CD4-positive, alpha-beta T cell treated with Interleukin-1 beta for 1 hour (primary cell): Measurements from ENCODE around the gene NONO.
"Not testable (repeated sequence)": the region's sequence is repeated elsewhere in the genome, so short reads cannot be mapped to it uniquely, and the experiment has no call there.

ENCODE experiments used
- DNase-seq, 2 donors: peaks; one replicate each; pipeline ENCODE4 v3.0.0-alpha.2; 2020 to 2022

The NONO gene

DNA sequence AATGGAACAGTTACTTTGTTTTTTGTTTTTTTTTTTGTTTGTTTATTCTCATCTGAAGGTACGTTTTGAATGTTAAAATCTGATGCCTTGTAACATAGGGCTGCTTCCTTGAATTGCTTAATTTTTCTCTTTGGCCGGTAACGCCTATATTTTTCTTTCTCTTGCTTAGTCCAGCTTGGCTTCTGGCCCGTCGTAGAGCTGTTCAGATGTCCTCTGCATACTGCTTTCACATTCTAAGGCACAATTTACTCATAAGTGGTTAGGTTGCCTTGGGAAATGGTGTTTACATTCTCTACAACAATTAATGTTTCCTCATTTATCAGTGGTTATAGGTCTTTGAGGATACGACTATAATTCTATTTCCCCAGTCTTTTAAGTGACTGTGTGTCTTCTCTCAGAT lies 7.9 kb downstream of the NONO start:
- no peak for DNase-seq

- no peak for DNase-seq
Measured at GRCh38 chrX:71292669-71293365, 9.4 kb downstream of the NONO start.

GRCh38 chrX:71296806-71297205 lies 13.4 kb downstream of the NONO start:
- no peak for DNase-seq

DNA sequence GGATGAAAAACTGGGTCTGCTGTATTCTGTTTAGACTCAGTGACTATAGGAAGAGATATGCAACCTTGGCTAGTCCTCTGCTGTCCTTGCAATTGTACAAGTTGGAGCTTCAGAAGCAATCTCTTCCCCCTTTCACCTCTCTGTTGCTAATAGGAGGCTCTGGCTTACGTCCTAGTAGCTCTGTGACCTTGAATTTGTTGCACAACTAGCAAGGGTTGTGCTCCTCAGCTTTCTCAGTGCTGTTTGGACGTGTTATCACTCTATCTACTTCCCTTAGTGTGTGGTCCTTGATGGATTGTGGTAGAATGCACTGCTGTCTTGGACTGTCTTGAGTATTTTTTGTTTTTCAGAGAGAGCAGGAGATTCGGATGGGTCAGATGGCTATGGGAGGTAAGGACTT lies 14.7 kb downstream of the NONO start:
- no peak for DNase-seq

- DNase-seq = not testable (repeated sequence)
Measured at GRCh38 chrX:71300064-71300463, 16.6 kb downstream of the NONO start.

DNA sequence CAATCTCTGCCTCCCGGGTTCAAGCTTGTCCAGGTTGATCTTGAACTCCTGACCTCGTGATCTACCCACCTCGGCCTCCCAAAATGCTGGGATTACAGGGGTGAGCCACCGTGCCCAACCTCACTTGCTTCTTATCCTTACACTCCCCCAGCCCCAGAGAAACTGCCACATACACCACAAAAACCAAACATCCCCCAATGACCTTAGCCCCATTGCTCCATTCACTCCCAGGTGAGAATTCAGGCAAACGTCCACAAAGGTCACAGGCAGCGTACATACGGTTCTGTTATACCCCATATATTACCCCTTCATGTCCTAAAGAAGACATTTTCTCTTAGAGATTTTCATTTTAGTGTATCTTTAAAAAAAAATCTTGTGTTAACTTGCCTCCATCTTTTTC lies 17.1 kb downstream of the NONO start:
- DNase-seq = not testable (repeated sequence)

DNA sequence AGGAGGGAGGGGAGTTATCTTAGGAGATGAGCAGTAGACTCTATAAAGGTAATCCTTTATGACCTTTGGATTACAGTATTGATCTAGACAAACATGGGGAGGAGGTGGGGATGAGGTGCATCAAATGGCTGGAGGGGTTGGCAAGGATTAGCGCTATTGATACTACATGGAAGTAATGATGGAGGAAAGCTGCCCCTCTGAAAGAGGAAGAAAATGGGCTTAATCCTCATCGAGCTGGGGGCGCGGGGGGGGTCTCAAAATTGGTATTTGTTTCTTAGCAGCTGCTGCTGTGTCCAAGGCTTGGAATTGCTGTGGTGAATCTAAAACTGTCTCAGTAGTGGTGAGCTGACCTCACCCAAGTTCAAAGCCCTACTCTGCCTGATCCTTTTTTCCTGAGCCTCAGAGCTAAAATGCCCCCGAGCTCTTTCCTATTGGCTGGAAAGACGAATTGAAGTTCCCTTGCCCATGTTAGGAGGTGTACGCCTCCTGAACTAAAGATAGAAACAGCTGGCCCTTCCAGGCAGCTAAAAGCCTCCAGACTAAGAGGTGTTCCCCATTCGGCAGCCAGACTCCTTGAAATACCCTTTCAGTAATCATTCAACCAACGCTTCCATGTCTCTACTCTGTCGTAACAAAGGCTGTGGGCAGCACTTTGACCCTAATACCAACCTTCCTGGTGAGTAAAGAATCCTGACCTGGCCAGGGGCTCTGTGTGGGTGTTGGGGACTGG lies 17.9 kb downstream of the NONO start, which contains the start of gene ITGB1BP2:
Gene ITGB1BP2, plus strand, starts transcription at position 556 of the 730 bp plus-strand sequence. Its CDS starts 57 bp downstream, at position 613.
- no peak for DNase-seq

- DNase-seq = no peak
Measured at GRCh38 chrX:71302461-71303213, 19.2 kb downstream of the NONO start.

DNA sequence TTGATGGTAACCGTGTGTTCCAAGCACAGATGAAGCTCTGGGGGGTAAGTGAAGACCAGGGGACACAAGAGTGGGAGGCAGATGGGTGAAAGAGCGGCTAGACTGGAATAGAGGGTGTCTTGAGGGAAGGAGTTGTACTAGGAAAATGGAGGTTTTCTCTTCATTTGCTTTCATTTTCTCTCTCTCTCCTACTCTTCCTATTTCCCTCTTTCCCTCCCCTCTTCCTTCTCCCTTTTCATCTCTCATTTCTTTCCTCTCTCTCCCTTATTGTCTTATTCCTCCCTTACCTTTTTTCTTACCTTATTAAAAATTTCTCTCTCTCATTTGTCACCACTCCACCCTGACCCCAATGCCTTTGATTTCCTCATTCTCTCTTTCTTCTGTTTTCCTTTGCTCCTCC lies 21.1 kb downstream of the NONO start:
- DNase-seq = no peak

GRCh38 chrX:71315917-71316316 lies 32.5 kb downstream of the NONO start:
- DNase-seq = no peak

DNA sequence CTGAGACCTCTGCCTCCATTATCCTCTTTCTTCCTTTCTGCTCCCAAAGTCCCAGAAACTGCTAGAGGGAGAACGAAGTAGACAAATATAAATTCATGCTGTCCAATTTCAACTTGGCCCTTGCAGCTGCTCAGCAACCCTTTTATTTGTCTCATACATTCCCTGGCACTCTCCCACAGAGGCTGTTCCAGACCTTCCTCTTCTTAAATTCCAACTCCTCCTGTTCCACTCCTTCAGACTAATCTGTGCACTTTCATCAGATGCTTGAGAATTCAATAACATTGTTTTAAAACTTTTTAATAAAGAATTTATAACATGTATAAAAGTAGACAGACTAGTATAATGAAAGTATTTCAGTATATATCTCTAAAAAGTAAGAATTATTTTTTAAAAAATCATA lies 33.5 kb downstream of the NONO start:
- not testable (repeated sequence) for DNase-seq

- DNase-seq = no peak
Measured at GRCh38 chrX:71320126-71320525, 36.7 kb downstream of the NONO start.

- DNase-seq = no peak
Measured at GRCh38 chrX:71321731-71322130, 38.3 kb downstream of the NONO start.

DNA sequence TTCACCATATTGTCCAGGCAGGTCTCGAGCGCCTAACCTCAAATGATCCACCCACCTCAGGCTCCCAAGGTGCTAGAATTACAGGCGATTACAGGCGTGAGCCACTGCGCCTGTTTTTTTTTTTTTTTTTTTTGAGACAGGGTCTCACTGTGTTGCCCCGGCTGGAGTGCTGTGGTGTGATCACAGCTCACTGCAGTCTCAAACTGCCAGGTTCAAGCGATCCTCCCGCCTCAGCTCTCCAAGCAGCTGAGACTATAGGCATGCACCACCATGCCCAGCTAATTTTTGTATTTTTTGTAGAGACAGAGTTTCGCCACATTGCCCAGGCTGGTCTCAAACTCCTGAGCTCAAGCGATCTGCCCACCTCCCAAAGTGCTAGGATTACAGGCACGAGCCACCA lies 41.0 kb downstream of the NONO start:
- DNase-seq = not testable (repeated sequence)

DNA sequence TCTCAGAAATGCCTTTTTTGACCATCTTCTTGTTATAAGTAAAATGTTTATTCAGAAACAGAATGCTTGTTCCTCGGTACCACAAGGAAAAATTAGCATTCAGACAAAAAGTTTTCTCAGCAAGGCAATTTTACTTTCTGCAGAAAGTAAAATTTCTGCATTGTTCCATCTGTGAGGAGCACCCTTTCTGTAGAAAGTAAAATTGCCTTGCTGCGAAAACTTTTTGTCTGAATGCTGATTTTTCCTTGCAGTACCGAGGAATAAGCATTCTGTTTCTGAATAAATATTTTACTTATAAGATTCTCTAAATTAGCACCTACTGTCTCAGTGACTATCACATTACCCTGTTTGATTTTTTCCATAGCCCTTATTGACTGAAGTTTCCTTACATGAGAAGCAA lies 43.0 kb downstream of the NONO start:
- no peak for DNase-seq

GRCh38 chrX:71349151-71349665 lies 65.8 kb downstream of the NONO start:
- DNase-seq = not testable (repeated sequence)

DNA sequence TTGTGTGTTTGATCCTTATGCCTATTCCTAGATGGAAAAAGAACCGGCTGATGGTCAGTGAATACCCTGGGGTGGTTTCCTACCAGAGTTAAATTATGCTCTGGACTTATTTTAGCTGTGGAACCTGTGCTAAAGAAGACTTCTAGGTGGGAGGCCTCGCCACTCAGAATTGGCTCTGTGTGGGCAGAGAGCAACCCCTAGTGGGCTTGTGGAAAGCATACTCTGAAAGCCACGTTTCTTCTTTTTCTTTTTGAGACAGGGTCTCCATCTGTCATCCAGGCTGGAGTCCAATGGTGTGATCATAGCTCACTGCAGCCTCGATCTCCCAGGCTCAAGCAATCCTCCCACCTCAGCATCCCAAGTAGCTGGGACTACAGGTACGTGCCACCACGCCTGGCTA lies 66.4 kb downstream of the NONO start:
- DNase-seq = not testable (repeated sequence)
